B cell (primary cell): ENCODE measurements around the gene PLCG2.

ENCODE experiments used
- EZH2 ChIP-seq: IDR thresholded peaks from 2 replicates; pipeline ENCODE4 v1.6.1; 2012; ENCODE audit warnings: borderline replicate concordance, low read depth, mild to moderate bottlenecking, moderate library complexity, low read length; ENCODE audit not compliant: insufficient read depth, poor library complexity, severe bottlenecking
- TF ChIP-seq, protein P1 (sequence below): fragments of 200-600 bp; IDR thresholded peaks from one replicate; pipeline ENCODE4 v1.8.0; 2022; ENCODE audit warnings: antibody characterized with exemption, mild to moderate bottlenecking

GRCh38 chr16:81842564-81843242, 63.6 kb downstream of the PLCG2 start:
- TF ChIP-seq, protein P1, sequence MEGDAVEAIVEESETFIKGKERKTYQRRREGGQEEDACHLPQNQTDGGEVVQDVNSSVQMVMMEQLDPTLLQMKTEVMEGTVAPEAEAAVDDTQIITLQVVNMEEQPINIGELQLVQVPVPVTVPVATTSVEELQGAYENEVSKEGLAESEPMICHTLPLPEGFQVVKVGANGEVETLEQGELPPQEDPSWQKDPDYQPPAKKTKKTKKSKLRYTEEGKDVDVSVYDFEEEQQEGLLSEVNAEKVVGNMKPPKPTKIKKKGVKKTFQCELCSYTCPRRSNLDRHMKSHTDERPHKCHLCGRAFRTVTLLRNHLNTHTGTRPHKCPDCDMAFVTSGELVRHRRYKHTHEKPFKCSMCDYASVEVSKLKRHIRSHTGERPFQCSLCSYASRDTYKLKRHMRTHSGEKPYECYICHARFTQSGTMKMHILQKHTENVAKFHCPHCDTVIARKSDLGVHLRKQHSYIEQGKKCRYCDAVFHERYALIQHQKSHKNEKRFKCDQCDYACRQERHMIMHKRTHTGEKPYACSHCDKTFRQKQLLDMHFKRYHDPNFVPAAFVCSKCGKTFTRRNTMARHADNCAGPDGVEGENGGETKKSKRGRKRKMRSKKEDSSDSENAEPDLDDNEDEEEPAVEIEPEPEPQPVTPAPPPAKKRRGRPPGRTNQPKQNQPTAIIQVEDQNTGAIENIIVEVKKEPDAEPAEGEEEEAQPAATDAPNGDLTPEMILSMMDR = peak; percentile 7
- no peak for TF ChIP-seq EZH2
